Measurements from ENCODE around the gene CFAP77. TPM values are rescaled to one million over a fixed set of nuclear protein-coding genes. Genes with fewer than 3 reads are reported as not detected.

CFAP77 gene
- total and polyA plus RNA-seq, 9 of the 15 experiments (the other 6 are each of a cell fraction or from before 2014, with no cell fraction given), result not detected

- H3K9ac ChIP-seq (ENCODE audit: insufficient read depth in 1 of 2, low read depth in 2 of 2, low read length in 2 of 2), result no peak overlapping the region
- H4K20me1 ChIP-seq (replicated peaks; ENCODE audit: control insufficient read depth, insufficient read depth, low read length), result 0 out of 2 replicates have a peak, but pooled peaks cover 3% of the 10 kb centered on the region
- ATAC-seq, result no peak
- WGBS (ENCODE audit: insufficient coverage, low coverage, missing lambda C conversion rate), result 85% methylated on average over 4 of the region's 17 CpGs
- no peaks in the 10 kb centered on the region for H3K9me1 ChIP-seq (ENCODE audit: control insufficient read depth, insufficient read depth, low read length)
- H2AFZ ChIP-seq (ENCODE audit: low read depth, low read length), result no peak overlapping the region
- H3K9me3 ChIP-seq (replicated peaks; ENCODE audit: control insufficient read depth, insufficient read depth, low read depth, low read length), result no peaks in the 10 kb centered on the region
- no peak for TF ChIP-seq ZNF354B (CRISPR knock-in tag; IDR thresholded peaks at IDR 0.05)
- TF ChIP-seq TSC22D4 (tag; IDR thresholded peaks at IDR 0.05), result no peak
- no peak for TF ChIP-seq EP300 (IDR thresholded peaks at IDR 0.05; ENCODE audit: low read length)
- no peak for TF ChIP-seq GATA2 (CRISPR knock-in tag; IDR thresholded peaks at IDR 0.05)
- TF ChIP-seq ZBTB12 (CRISPR knock-in tag; IDR thresholded peaks at IDR 0.05), result no peak
- TF ChIP-seq GTF2A2 (tag; IDR thresholded peaks at IDR 0.05), result no peak
- TF ChIP-seq NR3C1 (CRISPR knock-in tag; IDR thresholded peaks at IDR 0.05), result no peak
- no peak for TF ChIP-seq ZNF217 (CRISPR knock-in tag; IDR thresholded peaks at IDR 0.05)
- no peak for TF ChIP-seq ZNF766 (CRISPR knock-in tag; conservative IDR thresholded peaks at IDR 0.05)
- TF ChIP-seq ZBTB11 (CRISPR knock-in tag; IDR thresholded peaks at IDR 0.05), result no peak
- no peak for DNase-seq (ENCODE audit: extremely low read depth in 1 of 4, low spot score in 3 of 4)
- no peaks in the 10 kb centered on the region for H3K79me2 ChIP-seq (ENCODE audit: control insufficient read depth, insufficient read depth, low read length)
- BruUV-seq (replicated peaks), result no TSS peak
- peaks cover 9 to 25% of the 10 kb centered on the region in 2 experiments; a peak in 4 of 5 replicates for H3K27me3 ChIP-seq (ENCODE audit: control insufficient read depth in 2 of 2, insufficient read depth in 2 of 2, low read length in 2 of 2)
- CTCF ChIA-PET (ENCODE audit: low intra/inter-chr PET ratio), result no interaction called here
- no peak overlapping the region for H3K4me3 ChIP-seq
- intact Hi-C loops (cut with micrococcal nuclease), result no loop called here
- peaks cover 13% of the 10 kb centered on the region; the same call in 1 of the 3 replicates for H3K36me3 ChIP-seq (ENCODE audit: control insufficient read depth, insufficient read depth, low read length)
- H3K4me2 ChIP-seq (ENCODE audit: insufficient read depth, low read length), result no peak overlapping the region
- POLR2A ChIA-PET, result no interaction called here
- H3K27ac ChIP-seq (ENCODE audit: extremely low read depth, low read depth, low read length), result no peak overlapping the region
- H3K4me1 ChIP-seq (replicated peaks in 1 of 2; ENCODE audit: control insufficient read depth in 2 of 2, insufficient read depth in 2 of 2, low read length in 2 of 2), result peaks cover 0 to 5% of the 10 kb centered on the region in 2 experiments; a peak in 2 of 5 replicates
- no peak for FAIRE-seq
- in situ Hi-C loops (cut with MboI), result no loop called here
Measured at GRCh38 chr9:132590037-132590317, 180.0 kb downstream of the CFAP77 start.

All from K562 (cell line).